ENCODE data around the gene C6orf47. TPM values are rescaled to one million over a fixed set of nuclear protein-coding genes. Genes with fewer than 3 reads are reported as not detected.
A peak's percentile ranks its signal among the peaks of the same experiment; 100 is the strongest.

C6orf47 gene
- polyA plus RNA-seq, 1 experiment, result 13.0 TPM

DNA sequence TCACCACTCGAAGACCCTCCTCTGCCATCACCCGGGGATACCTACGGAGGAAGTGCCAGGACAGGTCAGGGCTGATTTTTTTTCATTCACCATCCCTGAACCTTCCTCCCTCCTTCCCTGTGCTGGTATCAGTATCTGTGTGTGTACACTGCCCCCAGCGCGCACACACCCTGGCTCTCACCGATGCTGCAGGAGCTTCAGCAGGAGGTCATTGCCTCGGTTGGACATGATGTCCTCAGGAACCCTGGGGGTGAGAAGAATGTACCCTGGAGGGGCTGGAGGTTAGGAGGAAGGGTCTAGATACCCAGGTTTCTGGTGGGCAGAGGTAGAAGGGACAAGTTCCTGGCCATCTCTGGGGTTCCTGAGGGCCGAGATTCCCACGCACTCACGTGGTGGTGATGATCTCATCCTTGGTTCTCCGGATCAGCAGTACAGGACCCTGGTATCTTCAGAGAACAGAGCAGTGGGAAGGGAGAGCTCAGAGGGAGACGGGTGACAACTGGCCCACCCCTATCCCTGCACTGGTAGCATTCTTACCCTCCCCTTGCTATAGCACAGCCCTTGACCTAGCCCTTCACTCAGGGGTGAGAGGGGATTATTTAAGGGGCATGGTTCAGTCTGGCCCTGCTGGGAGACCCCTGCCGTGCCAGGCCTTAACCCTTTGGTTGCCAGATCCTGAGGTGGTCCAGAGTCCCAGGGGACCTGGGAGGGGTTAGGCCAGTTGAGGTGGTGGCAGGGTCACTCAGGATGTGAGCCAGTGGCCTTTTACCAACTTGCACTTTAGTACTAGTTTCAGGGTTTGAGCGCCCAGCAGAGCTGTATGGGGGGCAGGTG, 27.5 kb upstream of the C6orf47 start:
- Histone ChIP-seq H3K36me3 (ENCODE audit: control insufficient read depth, insufficient read depth, low read length) (peaks cover 39% of the 10 kb centered on the region), H3K27me3 (ENCODE audit: control insufficient read depth, insufficient read depth, low read length) (no peaks in the 10 kb centered on the region), H3K4me3 (ENCODE audit: low read depth, low read length) (no peak overlapping the region)
- TF ChIP-seq, protein P1, sequence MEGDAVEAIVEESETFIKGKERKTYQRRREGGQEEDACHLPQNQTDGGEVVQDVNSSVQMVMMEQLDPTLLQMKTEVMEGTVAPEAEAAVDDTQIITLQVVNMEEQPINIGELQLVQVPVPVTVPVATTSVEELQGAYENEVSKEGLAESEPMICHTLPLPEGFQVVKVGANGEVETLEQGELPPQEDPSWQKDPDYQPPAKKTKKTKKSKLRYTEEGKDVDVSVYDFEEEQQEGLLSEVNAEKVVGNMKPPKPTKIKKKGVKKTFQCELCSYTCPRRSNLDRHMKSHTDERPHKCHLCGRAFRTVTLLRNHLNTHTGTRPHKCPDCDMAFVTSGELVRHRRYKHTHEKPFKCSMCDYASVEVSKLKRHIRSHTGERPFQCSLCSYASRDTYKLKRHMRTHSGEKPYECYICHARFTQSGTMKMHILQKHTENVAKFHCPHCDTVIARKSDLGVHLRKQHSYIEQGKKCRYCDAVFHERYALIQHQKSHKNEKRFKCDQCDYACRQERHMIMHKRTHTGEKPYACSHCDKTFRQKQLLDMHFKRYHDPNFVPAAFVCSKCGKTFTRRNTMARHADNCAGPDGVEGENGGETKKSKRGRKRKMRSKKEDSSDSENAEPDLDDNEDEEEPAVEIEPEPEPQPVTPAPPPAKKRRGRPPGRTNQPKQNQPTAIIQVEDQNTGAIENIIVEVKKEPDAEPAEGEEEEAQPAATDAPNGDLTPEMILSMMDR (IDR thresholded peaks at IDR 0.05; ENCODE audit: insufficient read depth, low read depth, low read length), result no peak
- ChIA-PET CTCF (interaction anchor here (0.9 to 1.1 kb wide), 2 partner anchors 12 to 82 kb away, joined by 3 read pairs; no protein-coding TSS in a partner anchor), POLR2A (no interaction called here)
- DNase-seq (ENCODE audit: low read depth), result no peak

DNA sequence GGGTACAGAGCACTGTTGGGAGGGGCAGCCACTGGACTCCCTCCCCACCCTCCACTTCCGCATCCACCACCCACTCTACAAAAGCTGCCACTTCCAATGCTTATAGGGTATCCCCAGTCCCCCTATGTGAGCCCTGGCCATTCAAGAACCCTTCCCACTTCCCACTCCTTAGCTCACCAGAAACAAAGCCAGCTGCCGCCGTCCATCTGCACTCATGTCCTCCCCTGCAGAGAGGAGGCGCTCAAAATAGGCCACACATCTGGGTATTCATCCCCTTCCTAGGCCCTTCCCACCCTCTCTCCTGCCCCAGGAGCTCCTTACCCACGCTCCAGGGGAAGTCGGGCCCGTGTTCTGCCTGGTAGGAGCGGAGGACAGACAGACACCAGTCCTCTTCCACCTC, 26.7 kb upstream of the C6orf47 start:
- no peaks in the 10 kb centered on the region for H3K27me3 ChIP-seq (ENCODE audit: control insufficient read depth, insufficient read depth, low read length)
- POLR2A ChIA-PET, result no interaction called here
- CTCF ChIA-PET, result interaction anchor here (1.1 kb wide), 1 partner anchor 82 kb away, joined by 3 read pairs; no protein-coding TSS in a partner anchor
- DNase-seq (ENCODE audit: low read depth), result no peak
- H3K36me3 ChIP-seq (ENCODE audit: control insufficient read depth, insufficient read depth, low read length), result peaks cover 36% of the 10 kb centered on the region
- no peak overlapping the region for H3K4me3 ChIP-seq (ENCODE audit: low read depth, low read length)
- TF ChIP-seq, protein P1 (IDR thresholded peaks at IDR 0.05; ENCODE audit: insufficient read depth, low read depth, low read length), result no peak

DNA sequence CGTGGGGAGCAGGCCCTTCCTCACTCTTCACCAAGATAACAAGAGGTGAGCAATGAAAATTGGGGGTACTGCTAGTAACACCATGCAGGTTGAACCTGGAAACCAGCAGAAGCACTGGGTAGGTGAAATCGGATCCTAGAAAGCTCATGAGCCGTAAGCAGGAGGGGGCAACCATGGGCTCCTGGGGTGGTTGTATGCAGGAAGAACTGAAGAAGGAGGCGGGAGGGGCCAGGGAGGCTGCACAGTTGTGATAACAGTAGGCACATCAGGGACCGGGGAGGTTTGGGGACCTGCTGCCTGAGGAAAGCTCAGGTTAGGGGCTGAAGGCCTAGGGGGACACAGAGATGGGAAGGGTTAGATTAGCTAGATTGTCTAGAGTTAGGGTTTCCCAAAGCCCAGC, 25.9 kb upstream of the C6orf47 start:
- Histone ChIP-seq H3K36me3 (ENCODE audit: control insufficient read depth, insufficient read depth, low read length) (peaks cover 34% of the 10 kb centered on the region), H3K4me3 (ENCODE audit: low read depth, low read length) (no peak overlapping the region), H3K27me3 (ENCODE audit: control insufficient read depth, insufficient read depth, low read length) (no peaks in the 10 kb centered on the region)
- DNase-seq (ENCODE audit: low read depth), result no peak
- POLR2A ChIA-PET, result no interaction called here
- CTCF ChIA-PET, result interaction anchor here (1.1 kb wide), 1 partner anchor 83 kb away, joined by 3 read pairs; no protein-coding TSS in a partner anchor
- TF ChIP-seq, protein P1 (IDR thresholded peaks at IDR 0.05; ENCODE audit: insufficient read depth, low read depth, low read length), result no peak

DNA sequence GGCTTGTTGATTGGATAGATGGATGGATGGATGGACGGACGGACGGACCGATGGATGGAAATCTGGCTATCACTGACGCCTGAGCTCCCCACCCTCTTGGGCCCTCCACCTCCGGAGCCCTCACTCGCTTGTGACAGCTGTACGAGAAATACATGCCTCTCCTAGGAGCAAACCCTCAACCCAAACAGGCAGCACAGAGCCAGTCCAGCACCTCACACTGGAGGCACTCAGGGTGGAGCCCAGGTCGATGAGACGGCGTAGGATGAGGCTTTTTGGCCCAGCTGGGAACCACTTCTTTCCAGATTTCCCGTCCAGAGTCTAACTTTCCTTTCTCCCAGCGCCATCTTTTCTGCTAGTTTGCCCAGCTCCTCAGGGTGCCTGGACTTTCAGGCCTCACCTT, 23.0 kb upstream of the C6orf47 start:
- TF ChIP-seq, protein P1 (IDR thresholded peaks at IDR 0.05; ENCODE audit: insufficient read depth, low read depth, low read length), result no peak
- ChIA-PET POLR2A (no interaction called here), CTCF (interaction anchor here (0.7 to 3.1 kb wide), 2 partner anchors 54 to 146 kb away, joined by 3 to 11 read pairs; no protein-coding TSS in a partner anchor)
- no peak overlapping the region for H3K4me3 ChIP-seq (ENCODE audit: low read depth, low read length)
- H3K27me3 ChIP-seq (ENCODE audit: control insufficient read depth, insufficient read depth, low read length), result no peaks in the 10 kb centered on the region
- peaks cover 18% of the 10 kb centered on the region for H3K36me3 ChIP-seq (ENCODE audit: control insufficient read depth, insufficient read depth, low read length)
- no peak for DNase-seq (ENCODE audit: low read depth)

DNA sequence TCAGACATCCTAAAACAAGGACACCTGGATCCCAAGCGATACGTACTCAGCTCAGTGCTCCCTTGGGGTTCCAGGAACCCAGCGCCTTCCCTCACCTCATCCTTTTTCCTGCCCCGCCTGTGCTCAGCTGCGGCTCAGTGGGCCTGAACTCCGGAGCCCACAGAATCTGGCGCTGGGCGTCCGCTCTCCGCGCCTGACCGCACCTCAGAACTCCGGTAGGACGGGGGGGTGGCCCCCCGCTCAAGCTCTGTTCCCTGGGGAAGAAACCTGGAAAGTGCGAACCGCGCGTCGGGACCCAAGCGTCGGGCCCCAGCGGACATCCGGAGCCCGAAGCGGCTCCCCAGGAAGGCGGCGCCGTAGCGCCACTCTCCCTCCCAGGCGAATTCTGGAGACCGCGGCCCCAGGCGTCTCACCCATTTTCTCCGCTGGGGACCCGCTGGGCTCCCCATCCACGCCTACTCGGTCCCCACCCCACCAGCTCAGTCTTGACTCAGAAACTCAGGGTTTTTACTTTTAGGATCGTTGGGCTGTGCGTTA, 20.6 kb upstream of the C6orf47 start:
- H3K4me3 ChIP-seq (ENCODE audit: low read depth, low read length), result peak overlapping the region; percentile 39
- peaks cover 6% of the 10 kb centered on the region for H3K36me3 ChIP-seq (ENCODE audit: control insufficient read depth, insufficient read depth, low read length)
- ChIA-PET CTCF (interaction anchor here (0.7 to 3.2 kb wide), 15 partner anchors 10 to 271 kb away, joined by 3 to 15 read pairs (median 4); partner anchors contain the start of genes ABHD16A, CLIC1 and LSM2), POLR2A (interaction anchor here (0.6 kb wide), 1 partner anchor 160 kb away, joined by 3 read pairs; no protein-coding TSS in a partner anchor)
- TF ChIP-seq, protein P1 (IDR thresholded peaks at IDR 0.05; ENCODE audit: insufficient read depth, low read depth, low read length), result peak; percentile 48
- H3K27me3 ChIP-seq (ENCODE audit: control insufficient read depth, insufficient read depth, low read length), result no peaks in the 10 kb centered on the region
- DNase-seq (ENCODE audit: low read depth), result no peak

All from BJ (cell line).